Ectodermal cell (in vitro differentiated cells): ENCODE results near the gene IL6. TPM values are rescaled to one million over a fixed set of nuclear protein-coding genes. Genes with fewer than 3 reads are reported as not detected.
"Not testable (repeated sequence)": the region's sequence is repeated elsewhere in the genome, so short reads cannot be mapped to it uniquely, and the experiment has no call there.

Experiments
- H3K27ac ChIP-seq: 2 replicates; pipeline ENCODE4 v1.7.0; 2013; ENCODE audit warnings: mild to moderate bottlenecking, low read depth, low read length; ENCODE audit not compliant: insufficient read depth, poor library complexity, severe bottlenecking
- H3K27me3 ChIP-seq: 2 replicates; pipeline ENCODE4 v1.7.0; 2013; ENCODE audit warnings: mild to moderate bottlenecking, low read length; ENCODE audit not compliant: insufficient read depth, control insufficient read depth, poor library complexity, severe bottlenecking
- H3K36me3 ChIP-seq: one replicate; pipeline ENCODE4 v1.7.0; 2013; ENCODE audit warnings: low read length; ENCODE audit not compliant: control insufficient read depth, insufficient read depth
- H3K4me1 ChIP-seq: one replicate; pipeline ENCODE4 v1.7.0; 2013; ENCODE audit warnings: low read length; ENCODE audit not compliant: control insufficient read depth, insufficient read depth
- H3K4me3 ChIP-seq: 2 replicates; pipeline ENCODE4 v1.7.0; 2013; ENCODE audit warnings: low read depth, low read length, control low read depth; ENCODE audit not compliant: insufficient read depth
- H3K9me3 ChIP-seq: 2 replicates; pipeline ENCODE4 v1.7.0; 2013; ENCODE audit warnings: mild to moderate bottlenecking, low read length, moderate library complexity; ENCODE audit not compliant: control insufficient read depth
- WGBS, 2 experiments: methylation state at CpG; one replicate each; pipeline ENCODE4 v1.1.7; 2013; ENCODE audit warnings: missing lambda C conversion rate in 2 of 2; 5-methylcytosine and 5-hydroxymethylcytosine counted together
- polyA plus RNA-seq, 4 experiments: library from polyadenylated mRNA; stranded (reverse); fragments of 50-300 nt; gene quantifications; one replicate each; pipeline ENCODE4 v1.2.3, GENCODE V29; 2013

IL6 gene
- polyA plus RNA-seq (2013, experiment 1 of 4) = not detected
- not detected for polyA plus RNA-seq (2013, experiment 2 of 4)
- not detected for polyA plus RNA-seq (2013, experiment 3 of 4)
- polyA plus RNA-seq (2013, experiment 4 of 4) = not detected

GRCh38 chr7:22726907-22727713 lies at the start of gene IL6:
Gene IL6 (plus strand): TSS chr7:22727200. CDS start chr7:22727263, 63 bp downstream.
- Histone ChIP-seq H3K9me3 (no peaks in the 10 kb centered on the region), H3K36me3 (no peaks in the 10 kb centered on the region), H3K4me3 (no peak within 1 kb of the TSS), H3K27ac (no peak within 1 kb of the TSS), H3K4me1 (no peaks in the 10 kb centered on the region), H3K27me3 (no peaks in the 10 kb centered on the region)
- 30 to 35% methylated on average over 28 of the region's 28 CpGs for WGBS, 2 experiments

GRCh38 chr7:22677263-22677662 lies 49.7 kb upstream of the IL6 start:
- H3K36me3 ChIP-seq, H3K27ac ChIP-seq, H3K9me3 ChIP-seq, H3K4me3 ChIP-seq, H3K4me1 ChIP-seq, H3K27me3 ChIP-seq: not testable (repeated sequence)
- WGBS, 2 experiments = 92 to 97% methylated on average over 5 of the region's 5 CpGs

- Histone ChIP-seq H3K9me3 (no peaks in the 10 kb centered on the region), H3K27ac (no peak overlapping the region), H3K36me3 (no peaks in the 10 kb centered on the region), H3K4me1 (no peaks in the 10 kb centered on the region), H3K4me3 (no peak overlapping the region), H3K27me3 (no peaks in the 10 kb centered on the region)
- 73 to 77% methylated on average over 5 to 6 of the region's 6 CpGs for WGBS, 2 experiments
Observed at GRCh38 chr7:22677680-22678079, 49.3 kb upstream of the IL6 start.

- Histone ChIP-seq H3K4me3 (no peak overlapping the region), H3K36me3 (no peaks in the 10 kb centered on the region), H3K4me1 (no peaks in the 10 kb centered on the region), H3K9me3 (no peaks in the 10 kb centered on the region), H3K27me3 (no peaks in the 10 kb centered on the region), H3K27ac (no peak overlapping the region)
- 91 to 92% methylated on average over 5 of the region's 5 CpGs for WGBS, 2 experiments
Observed at GRCh38 chr7:22680482-22680911, 46.5 kb upstream of the IL6 start.

GRCh38 chr7:22681312-22681711 lies 45.7 kb upstream of the IL6 start:
- WGBS, 2 experiments = 94 to 95% methylated on average over 2 of the region's 2 CpGs
- Histone ChIP-seq H3K27me3 (no peaks in the 10 kb centered on the region), H3K9me3 (no peaks in the 10 kb centered on the region), H3K36me3 (no peaks in the 10 kb centered on the region), H3K4me3 (no peak overlapping the region), H3K4me1 (no peaks in the 10 kb centered on the region), H3K27ac (no peak overlapping the region)

- WGBS, 2 experiments = 89 to 92% methylated on average over 4 of the region's 4 CpGs
- no peak overlapping the region for H3K4me3 ChIP-seq
- no peak overlapping the region for H3K27ac ChIP-seq
- H3K9me3 ChIP-seq = no peaks in the 10 kb centered on the region
- H3K27me3 ChIP-seq = no peaks in the 10 kb centered on the region
- no peaks in the 10 kb centered on the region for H3K4me1 ChIP-seq
- no peaks in the 10 kb centered on the region for H3K36me3 ChIP-seq
Observed at GRCh38 chr7:22681852-22682657, 44.9 kb upstream of the IL6 start.

GRCh38 chr7:22683379-22683778 lies 43.6 kb upstream of the IL6 start:
- no peaks in the 10 kb centered on the region for H3K9me3 ChIP-seq
- WGBS, 2 experiments = 93 to 94% methylated on average over 2 of the region's 2 CpGs
- no peak overlapping the region for H3K4me3 ChIP-seq
- H3K4me1 ChIP-seq = no peaks in the 10 kb centered on the region
- H3K36me3 ChIP-seq = no peaks in the 10 kb centered on the region
- H3K27ac ChIP-seq = no peak overlapping the region
- no peaks in the 10 kb centered on the region for H3K27me3 ChIP-seq

GRCh38 chr7:22686620-22687019 lies 40.4 kb upstream of the IL6 start:
- Histone ChIP-seq H3K4me3 (no peak overlapping the region), H3K36me3 (no peaks in the 10 kb centered on the region), H3K27me3 (no peaks in the 10 kb centered on the region), H3K4me1 (no peaks in the 10 kb centered on the region), H3K27ac (no peak overlapping the region), H3K9me3 (no peaks in the 10 kb centered on the region)

GRCh38 chr7:22688084-22688483 lies 38.9 kb upstream of the IL6 start:
- no peak overlapping the region for H3K27ac ChIP-seq
- H3K9me3 ChIP-seq = no peaks in the 10 kb centered on the region
- no peaks in the 10 kb centered on the region for H3K36me3 ChIP-seq
- WGBS, 2 experiments = 88 to 93% methylated on average over 2 of the region's 2 CpGs
- no peaks in the 10 kb centered on the region for H3K4me1 ChIP-seq
- H3K4me3 ChIP-seq = no peak overlapping the region
- no peaks in the 10 kb centered on the region for H3K27me3 ChIP-seq

- H3K9me3 ChIP-seq, H3K27me3 ChIP-seq, H3K4me1 ChIP-seq, H3K4me3 ChIP-seq, H3K27ac ChIP-seq, H3K36me3 ChIP-seq: not testable (repeated sequence)
- 93 to 94% methylated on average over 8 of the region's 8 CpGs for WGBS, 2 experiments
Observed at GRCh38 chr7:22688934-22689333, 38.1 kb upstream of the IL6 start.
